Retinal pigment epithelial cell (primary cell): ENCODE data around the gene SLC6A17.

ENCODE experiments used
- DNase-seq: peaks from one replicate; pipeline ENCODE4 v3.0.0-alpha.2; 2010; ENCODE audit warnings: low read depth
- H3K4me3 ChIP-seq: 2 replicates; pipeline ENCODE4 v1.5.1; 2011; ENCODE audit warnings: mild to moderate bottlenecking, low read length, control low read depth, moderate library complexity
- TF ChIP-seq, protein P1 (sequence below): conservative IDR thresholded peaks from 2 replicates; pipeline ENCODE4 v1.5.1; 2011; ENCODE audit warnings: low read depth, low read length, control low read depth, inconsistent platforms

Gene SLC6A17

DNA sequence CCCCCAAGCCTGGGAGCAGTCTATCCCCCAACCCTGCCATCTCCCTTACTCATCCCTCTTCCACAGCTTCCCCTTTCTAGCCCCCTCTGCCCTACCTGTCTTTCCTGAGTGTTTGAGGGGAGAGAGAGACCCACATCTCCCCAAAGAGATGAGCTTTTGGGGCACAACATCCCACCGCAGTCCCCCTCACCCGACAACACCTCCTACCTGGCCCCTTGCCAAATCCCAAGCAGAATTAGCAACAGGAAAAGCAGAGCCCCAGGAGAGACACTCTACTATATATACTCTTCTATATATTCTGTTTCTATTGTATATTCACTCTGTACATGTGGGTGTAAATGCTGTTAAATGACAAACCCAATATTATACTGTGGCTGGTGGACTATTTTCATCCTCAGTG, 49.9 kb downstream of the SLC6A17 start:
- no peak overlapping the region for H3K4me3 ChIP-seq
- TF ChIP-seq, protein P1, sequence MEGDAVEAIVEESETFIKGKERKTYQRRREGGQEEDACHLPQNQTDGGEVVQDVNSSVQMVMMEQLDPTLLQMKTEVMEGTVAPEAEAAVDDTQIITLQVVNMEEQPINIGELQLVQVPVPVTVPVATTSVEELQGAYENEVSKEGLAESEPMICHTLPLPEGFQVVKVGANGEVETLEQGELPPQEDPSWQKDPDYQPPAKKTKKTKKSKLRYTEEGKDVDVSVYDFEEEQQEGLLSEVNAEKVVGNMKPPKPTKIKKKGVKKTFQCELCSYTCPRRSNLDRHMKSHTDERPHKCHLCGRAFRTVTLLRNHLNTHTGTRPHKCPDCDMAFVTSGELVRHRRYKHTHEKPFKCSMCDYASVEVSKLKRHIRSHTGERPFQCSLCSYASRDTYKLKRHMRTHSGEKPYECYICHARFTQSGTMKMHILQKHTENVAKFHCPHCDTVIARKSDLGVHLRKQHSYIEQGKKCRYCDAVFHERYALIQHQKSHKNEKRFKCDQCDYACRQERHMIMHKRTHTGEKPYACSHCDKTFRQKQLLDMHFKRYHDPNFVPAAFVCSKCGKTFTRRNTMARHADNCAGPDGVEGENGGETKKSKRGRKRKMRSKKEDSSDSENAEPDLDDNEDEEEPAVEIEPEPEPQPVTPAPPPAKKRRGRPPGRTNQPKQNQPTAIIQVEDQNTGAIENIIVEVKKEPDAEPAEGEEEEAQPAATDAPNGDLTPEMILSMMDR: no peak
- no peak for DNase-seq

DNA sequence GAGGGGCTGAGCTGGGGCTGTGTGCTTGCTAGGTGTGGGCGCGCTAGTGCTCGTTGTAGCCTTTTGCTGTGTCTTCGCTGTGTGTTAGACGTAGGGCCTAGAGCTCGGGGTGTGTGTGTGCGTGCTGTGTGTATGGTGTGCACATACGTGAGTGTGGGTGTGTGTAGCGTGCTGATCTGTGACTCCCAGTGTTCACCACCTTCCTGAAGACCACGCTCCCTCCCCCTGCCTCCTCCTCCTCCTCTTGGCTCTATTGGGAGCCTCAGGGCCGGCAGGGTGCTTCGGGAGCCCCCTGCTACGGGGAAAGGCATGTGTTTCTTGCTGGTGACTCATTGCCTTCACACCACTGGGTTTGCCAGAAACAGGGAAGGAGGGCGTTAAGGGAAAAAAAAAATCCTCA, 50.4 kb downstream of the SLC6A17 start:
- no peak for DNase-seq
- TF ChIP-seq, protein P1: no peak

GRCh38 chr1:110201157-110201825, 51.0 kb downstream of the SLC6A17 start:
- no peak for DNase-seq
- H3K4me3 ChIP-seq: no peak overlapping the region
- TF ChIP-seq, protein P1: no peak

More for the DNA sequence above, 50.4 kb downstream of the SLC6A17 start:
- no peak overlapping the region for H3K4me3 ChIP-seq

DNA sequence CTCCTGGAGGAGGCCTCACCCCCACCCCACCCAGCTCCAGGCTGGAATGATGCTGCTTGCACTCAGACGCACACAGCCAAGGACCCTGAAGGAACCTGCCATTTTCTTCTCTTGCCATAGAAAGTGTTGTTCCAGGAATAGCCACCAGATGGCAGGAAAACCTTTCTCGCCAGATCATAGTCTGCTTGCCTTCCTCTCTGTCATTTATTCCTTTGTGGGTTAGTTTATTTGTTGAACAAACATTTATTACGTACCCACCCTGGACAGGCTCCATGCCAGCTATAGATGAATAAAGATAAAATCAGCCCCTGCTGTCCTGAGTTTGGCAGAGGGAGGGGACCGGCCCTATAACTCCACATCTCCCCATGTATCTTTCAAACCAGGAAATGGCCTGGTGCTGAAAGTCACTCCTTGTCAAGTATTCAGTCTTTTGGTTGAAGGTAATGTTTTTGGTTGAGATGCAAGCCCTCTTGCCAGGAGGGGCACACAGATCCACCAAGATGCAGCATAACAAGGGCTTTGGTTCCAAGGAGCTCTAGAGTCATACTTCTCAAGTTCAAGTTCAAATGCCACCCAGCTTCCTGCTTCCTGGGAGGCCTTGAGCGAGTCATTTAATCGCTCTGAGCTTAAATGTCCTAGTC, 52.8 kb downstream of the SLC6A17 start:
- TF ChIP-seq, protein P1: peak; percentile 82
- no peak for DNase-seq
- H3K4me3 ChIP-seq: no peak overlapping the region

DNA sequence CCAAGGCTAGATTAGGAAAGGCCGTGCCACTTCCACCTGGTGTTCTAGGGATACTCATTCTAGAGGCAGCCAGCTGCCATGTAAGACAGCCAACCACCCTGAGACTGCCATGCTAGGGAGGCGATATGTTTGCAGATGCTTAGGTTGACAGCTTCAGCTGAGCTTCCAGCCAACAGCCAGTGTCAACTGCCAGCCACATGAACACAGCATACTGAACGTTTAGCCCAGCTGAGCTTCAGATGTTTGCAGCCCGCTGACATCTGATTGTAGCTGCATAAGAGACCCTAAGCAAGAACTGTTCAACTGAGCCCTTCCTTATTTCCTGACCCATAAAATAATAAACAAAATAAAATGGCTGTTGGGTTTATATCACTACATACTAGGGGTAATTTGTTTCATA, 54.9 kb downstream of the SLC6A17 start:
- TF ChIP-seq, protein P1: no peak
- DNase-seq: no peak
- H3K4me3 ChIP-seq: no peak overlapping the region

DNA sequence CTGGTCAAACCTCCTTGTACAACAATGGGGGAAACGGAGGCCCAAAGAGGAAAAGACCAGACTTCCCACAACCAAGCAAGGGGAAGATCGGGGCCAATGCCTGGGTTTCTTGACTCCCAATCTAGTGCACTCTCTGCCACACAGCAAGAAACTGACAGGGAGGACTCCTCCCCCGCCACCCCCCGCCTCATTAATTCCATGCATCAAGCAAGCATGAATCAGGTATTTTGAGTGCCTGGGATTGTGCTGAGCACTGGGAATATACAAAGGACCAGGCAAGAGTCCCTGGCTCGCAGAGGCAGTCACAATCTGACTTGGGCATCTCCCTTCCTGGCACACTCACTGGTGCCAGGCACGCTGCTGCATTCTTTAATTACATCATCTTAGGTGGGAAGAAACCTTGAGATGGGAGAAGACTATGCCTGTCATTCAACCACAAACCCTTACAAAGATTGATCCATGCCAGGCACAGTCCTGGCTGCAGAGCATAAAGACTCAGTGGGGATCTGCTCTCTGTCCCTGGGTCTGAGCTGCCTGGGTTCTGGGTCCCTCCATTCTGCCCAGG, 55.4 kb downstream of the SLC6A17 start:
- no peak overlapping the region for H3K4me3 ChIP-seq
- DNase-seq: no peak
- TF ChIP-seq, protein P1: no peak

DNA sequence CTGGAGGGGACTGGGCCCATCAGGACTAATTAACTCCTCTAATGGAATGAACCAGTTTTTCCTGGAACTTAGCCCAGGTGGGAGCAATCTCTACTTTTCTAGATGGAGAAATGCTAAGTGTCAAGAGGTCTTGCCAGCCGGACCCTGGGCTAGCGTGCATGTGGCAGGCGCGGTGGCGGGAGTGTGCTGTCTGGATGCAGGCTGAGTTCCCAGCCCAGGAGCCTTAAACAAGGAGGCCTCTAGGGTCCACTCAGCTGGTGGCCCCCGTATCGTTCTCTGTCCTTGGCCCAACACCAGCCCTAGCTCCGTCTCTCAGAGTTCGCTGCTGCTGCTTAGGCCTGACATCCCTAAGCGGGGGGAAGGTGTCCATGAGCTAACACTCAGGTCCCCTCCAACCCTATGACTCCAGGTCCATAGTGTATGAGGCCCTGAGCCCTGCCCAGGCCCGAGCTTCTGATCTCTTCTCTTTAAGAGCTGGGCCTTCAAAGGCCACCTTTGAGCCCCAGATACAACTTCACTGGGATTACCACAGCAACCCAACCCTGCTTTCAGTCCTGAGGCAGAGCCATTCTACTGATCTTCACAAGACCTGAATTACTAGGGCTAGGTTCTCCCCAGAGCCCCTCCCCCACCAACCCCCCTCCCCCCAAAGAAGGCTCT, 56.1 kb downstream of the SLC6A17 start:
- no peak for DNase-seq
- H3K4me3 ChIP-seq: no peak overlapping the region
- TF ChIP-seq, protein P1: no peak
